ENCODE results near the gene DLG4.

DLG4 gene

GRCh38 chr17:7241090-7241733 lies 21.6 kb upstream of the DLG4 start (continued):
- TF ChIP-seq MZF1 (tag by site-specific recombination; IDR thresholded peaks at IDR 0.05; ENCODE audit: borderline replicate concordance) (no peak), ZNF600 (tag by site-specific recombination; IDR thresholded peaks at IDR 0.05) (0 out of 2 replicates have a peak, but pooled peaks have one; percentile 31)

DNA sequence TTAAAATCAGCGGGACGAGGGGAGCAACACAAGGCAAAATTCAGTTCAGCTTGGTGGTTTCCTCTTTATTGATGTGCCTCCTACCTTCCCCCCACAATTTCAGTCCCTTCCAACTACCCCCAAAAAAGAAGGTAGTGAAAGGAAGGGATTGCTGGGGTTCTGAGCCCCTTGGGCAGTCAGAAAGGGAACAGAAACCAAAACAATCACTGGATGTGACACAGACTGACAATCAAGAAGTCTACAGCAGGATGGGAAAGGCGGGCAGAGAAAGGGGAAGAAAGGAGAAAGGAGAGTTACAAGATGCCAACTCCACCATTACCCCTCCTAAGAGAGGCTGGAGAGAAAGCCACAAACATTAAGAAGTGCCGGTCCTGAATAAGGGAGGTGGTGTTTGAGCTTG lies 20.7 kb upstream of the DLG4 start:
- peaks cover 21 to 54% of the 10 kb centered on the region in 2 experiments for H3K36me3 ChIP-seq (ENCODE audit: control insufficient read depth in 2 of 2, insufficient read depth in 1 of 2, low read length in 2 of 2)
- ChIA-PET CTCF (interaction anchor here (0.6 to 5.2 kb wide), 3 partner anchors 20 to 56 kb away, joined by 3 to 33 read pairs (median 12); partner anchors contain the start of genes ACADVL and DLG4), POLR2A (interaction anchor here (0.6 to 14.2 kb wide), 5 partner anchors 11 to 897 kb away, joined by 4 to 284 read pairs (median 6); partner anchors contain the start of genes ACADVL, CTDNEP1, DLG4 and ELP5)
- peak; percentile 97 for TF ChIP-seq PRDM1 (tag by site-specific recombination; IDR thresholded peaks at IDR 0.05)
- TF ChIP-seq, protein P1, sequence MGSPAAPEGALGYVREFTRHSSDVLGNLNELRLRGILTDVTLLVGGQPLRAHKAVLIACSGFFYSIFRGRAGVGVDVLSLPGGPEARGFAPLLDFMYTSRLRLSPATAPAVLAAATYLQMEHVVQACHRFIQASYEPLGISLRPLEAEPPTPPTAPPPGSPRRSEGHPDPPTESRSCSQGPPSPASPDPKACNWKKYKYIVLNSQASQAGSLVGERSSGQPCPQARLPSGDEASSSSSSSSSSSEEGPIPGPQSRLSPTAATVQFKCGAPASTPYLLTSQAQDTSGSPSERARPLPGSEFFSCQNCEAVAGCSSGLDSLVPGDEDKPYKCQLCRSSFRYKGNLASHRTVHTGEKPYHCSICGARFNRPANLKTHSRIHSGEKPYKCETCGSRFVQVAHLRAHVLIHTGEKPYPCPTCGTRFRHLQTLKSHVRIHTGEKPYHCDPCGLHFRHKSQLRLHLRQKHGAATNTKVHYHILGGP (tag by site-specific recombination; IDR thresholded peaks at IDR 0.05), result no peak
- 0 out of 2 replicates have a peak overlapping the region, but pooled peaks have one; percentile 21 for H3K27ac ChIP-seq (ENCODE audit: extremely low read depth, low read depth, low read length)
- H3K4me3 ChIP-seq (ENCODE audit: low read depth, low read length), result peak overlapping the region; percentile 20; the same call in 1 of the 2 replicates
- peaks cover 13% of the 10 kb centered on the region for H3K4me1 ChIP-seq (ENCODE audit: control insufficient read depth, insufficient read depth, low read length)
- no peaks in the 10 kb centered on the region for H3K9me3 ChIP-seq (ENCODE audit: control insufficient read depth, insufficient read depth, low read depth, low read length)

GRCh38 chr17:7239091-7240027 lies 19.7 kb upstream of the DLG4 start, which contains the start of gene PHF23:
Gene PHF23 (minus strand): TSS chr17:7239457. CDS start chr17:7239279, 178 bp downstream.
- POLR2A ChIA-PET, result interaction anchor here (0.6 to 14.2 kb wide), 18 partner anchors 9 to 1171 kb away, joined by 3 to 284 read pairs (median 4); partner anchors contain the start of genes ACADVL, CTDNEP1, DLG4 and ELP5
- CTCF ChIA-PET, result interaction anchor here (0.6 to 5.2 kb wide), 5 partner anchors 19 to 1826 kb away, joined by 3 to 33 read pairs (median 3); partner anchors contain the start of genes ACADVL and DLG4
- Histone ChIP-seq H3K4me3 (ENCODE audit: low read depth, low read length) (peak within 1 kb of the TSS; percentile 90), H3K9me3 (ENCODE audit: control insufficient read depth, insufficient read depth, low read depth, low read length) (no peaks in the 10 kb centered on the region), H3K36me3 (ENCODE audit: control insufficient read depth in 2 of 2, insufficient read depth in 1 of 2, low read length in 2 of 2) (peaks cover 18 to 55% of the 10 kb centered on the region in 2 experiments), H3K4me1 (ENCODE audit: control insufficient read depth, insufficient read depth, low read length) (peaks cover 13% of the 10 kb centered on the region), H3K27ac (ENCODE audit: extremely low read depth, low read depth, low read length) (peak within 1 kb of the TSS; percentile 89)
- TF ChIP-seq ZNF501 (tag by site-specific recombination; IDR thresholded peaks at IDR 0.05), result peak; percentile 37; the same call in 1 of the 2 replicates
- TF ChIP-seq, protein P2, sequence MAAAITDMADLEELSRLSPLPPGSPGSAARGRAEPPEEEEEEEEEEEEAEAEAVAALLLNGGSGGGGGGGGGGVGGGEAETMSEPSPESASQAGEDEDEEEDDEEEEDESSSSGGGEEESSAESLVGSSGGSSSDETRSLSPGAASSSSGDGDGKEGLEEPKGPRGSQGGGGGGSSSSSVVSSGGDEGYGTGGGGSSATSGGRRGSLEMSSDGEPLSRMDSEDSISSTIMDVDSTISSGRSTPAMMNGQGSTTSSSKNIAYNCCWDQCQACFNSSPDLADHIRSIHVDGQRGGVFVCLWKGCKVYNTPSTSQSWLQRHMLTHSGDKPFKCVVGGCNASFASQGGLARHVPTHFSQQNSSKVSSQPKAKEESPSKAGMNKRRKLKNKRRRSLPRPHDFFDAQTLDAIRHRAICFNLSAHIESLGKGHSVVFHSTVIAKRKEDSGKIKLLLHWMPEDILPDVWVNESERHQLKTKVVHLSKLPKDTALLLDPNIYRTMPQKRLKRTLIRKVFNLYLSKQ (tag by site-specific recombination; IDR thresholded peaks at IDR 0.05; ENCODE audit: borderline replicate concordance), result no peak
- TF ChIP-seq ZNF138 (tag by site-specific recombination; IDR thresholded peaks at IDR 0.05; ENCODE audit: borderline replicate concordance), result no peak
- TF ChIP-seq, protein P3, sequence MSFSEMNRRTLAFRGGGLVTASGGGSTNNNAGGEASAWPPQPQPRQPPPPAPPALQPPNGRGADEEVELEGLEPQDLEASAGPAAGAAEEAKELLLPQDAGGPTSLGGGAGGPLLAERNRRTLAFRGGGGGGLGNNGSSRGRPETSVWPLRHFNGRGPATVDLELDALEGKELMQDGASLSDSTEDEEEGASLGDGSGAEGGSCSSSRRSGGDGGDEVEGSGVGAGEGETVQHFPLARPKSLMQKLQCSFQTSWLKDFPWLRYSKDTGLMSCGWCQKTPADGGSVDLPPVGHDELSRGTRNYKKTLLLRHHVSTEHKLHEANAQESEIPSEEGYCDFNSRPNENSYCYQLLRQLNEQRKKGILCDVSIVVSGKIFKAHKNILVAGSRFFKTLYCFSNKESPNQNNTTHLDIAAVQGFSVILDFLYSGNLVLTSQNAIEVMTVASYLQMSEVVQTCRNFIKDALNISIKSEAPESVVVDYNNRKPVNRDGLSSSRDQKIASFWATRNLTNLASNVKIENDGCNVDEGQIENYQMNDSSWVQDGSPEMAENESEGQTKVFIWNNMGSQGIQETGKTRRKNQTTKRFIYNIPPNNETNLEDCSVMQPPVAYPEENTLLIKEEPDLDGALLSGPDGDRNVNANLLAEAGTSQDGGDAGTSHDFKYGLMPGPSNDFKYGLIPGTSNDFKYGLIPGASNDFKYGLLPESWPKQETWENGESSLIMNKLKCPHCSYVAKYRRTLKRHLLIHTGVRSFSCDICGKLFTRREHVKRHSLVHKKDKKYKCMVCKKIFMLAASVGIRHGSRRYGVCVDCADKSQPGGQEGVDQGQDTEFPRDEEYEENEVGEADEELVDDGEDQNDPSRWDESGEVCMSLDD (tag by site-specific recombination; IDR thresholded peaks at IDR 0.05), result peak; percentile 73
- peak; percentile 98 for TF ChIP-seq EGR2 (tag by site-specific recombination; IDR thresholded peaks at IDR 0.05; ENCODE audit: low read depth)
- no peak for TF ChIP-seq ZNF645 (tag by site-specific recombination; IDR thresholded peaks at IDR 0.05)
- TF ChIP-seq ZNF19 (tag by site-specific recombination; IDR thresholded peaks at IDR 0.05; ENCODE audit: low read depth), result no peak
- TF ChIP-seq ZNF302 (tag by site-specific recombination; IDR thresholded peaks at IDR 0.05; ENCODE audit: low read depth), result no peak
- no peak for TF ChIP-seq MYNN (tag by site-specific recombination; IDR thresholded peaks at IDR 0.05; ENCODE audit: borderline replicate concordance)
- TF ChIP-seq ZNF169 (tag by site-specific recombination; IDR thresholded peaks at IDR 0.05), result no peak
- TF ChIP-seq, protein P4, sequence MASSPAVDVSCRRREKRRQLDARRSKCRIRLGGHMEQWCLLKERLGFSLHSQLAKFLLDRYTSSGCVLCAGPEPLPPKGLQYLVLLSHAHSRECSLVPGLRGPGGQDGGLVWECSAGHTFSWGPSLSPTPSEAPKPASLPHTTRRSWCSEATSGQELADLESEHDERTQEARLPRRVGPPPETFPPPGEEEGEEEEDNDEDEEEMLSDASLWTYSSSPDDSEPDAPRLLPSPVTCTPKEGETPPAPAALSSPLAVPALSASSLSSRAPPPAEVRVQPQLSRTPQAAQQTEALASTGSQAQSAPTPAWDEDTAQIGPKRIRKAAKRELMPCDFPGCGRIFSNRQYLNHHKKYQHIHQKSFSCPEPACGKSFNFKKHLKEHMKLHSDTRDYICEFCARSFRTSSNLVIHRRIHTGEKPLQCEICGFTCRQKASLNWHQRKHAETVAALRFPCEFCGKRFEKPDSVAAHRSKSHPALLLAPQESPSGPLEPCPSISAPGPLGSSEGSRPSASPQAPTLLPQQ (tag by site-specific recombination; IDR thresholded peaks at IDR 0.05), result no peak
- no peak for TF ChIP-seq ZSCAN16 (tag by site-specific recombination; IDR thresholded peaks at IDR 0.05)
- TF ChIP-seq ZNF654 (tag by site-specific recombination; IDR thresholded peaks at IDR 0.05; ENCODE audit: low read depth), result no peak
- TF ChIP-seq ZNF677 (tag by site-specific recombination; IDR thresholded peaks at IDR 0.05), result no peak
- TF ChIP-seq ZNF248 (tag by site-specific recombination; IDR thresholded peaks at IDR 0.05), result no peak
- TF ChIP-seq ZNF701 (tag by site-specific recombination; IDR thresholded peaks at IDR 0.05), result no peak
- no peak for TF ChIP-seq ZNF211 (tag by site-specific recombination; IDR thresholded peaks at IDR 0.05; ENCODE audit: low read depth)

Measured in HEK293 (cell line).